Mucosa of stomach (tissue), 1 donor: ENCODE results near the gene TIAM2.
"Not testable (repeated sequence)": the region's sequence is repeated elsewhere in the genome, so short reads cannot be mapped to it uniquely, and the experiment has no call there.

Source experiments
- H3K27me3 ChIP-seq: one replicate; pipeline ENCODE4 v1.7.0; 2013; ENCODE audit warnings: mild to moderate bottlenecking, low read length; ENCODE audit not compliant: control insufficient read depth, insufficient read depth
- H3K36me3 ChIP-seq: one replicate; pipeline ENCODE4 v1.7.0; 2013; ENCODE audit warnings: low read length; ENCODE audit not compliant: control insufficient read depth, insufficient read depth
- H3K4me1 ChIP-seq: one replicate; pipeline ENCODE4 v1.7.0; 2013; ENCODE audit warnings: mild to moderate bottlenecking, low read length; ENCODE audit not compliant: control insufficient read depth, insufficient read depth
- H3K4me3 ChIP-seq: one replicate; pipeline ENCODE4 v1.7.0; 2013; ENCODE audit warnings: low read length
- H3K9ac ChIP-seq: one replicate; pipeline ENCODE4 v1.7.0; 2013; ENCODE audit warnings: mild to moderate bottlenecking, low read length, moderate library complexity
- H3K9me3 ChIP-seq: one replicate; pipeline ENCODE4 v1.7.0; 2013; ENCODE audit warnings: mild to moderate bottlenecking, low read length, moderate library complexity; ENCODE audit not compliant: control insufficient read depth
- donor health status: Pancreatic carcinoma.

The TIAM2 gene

DNA sequence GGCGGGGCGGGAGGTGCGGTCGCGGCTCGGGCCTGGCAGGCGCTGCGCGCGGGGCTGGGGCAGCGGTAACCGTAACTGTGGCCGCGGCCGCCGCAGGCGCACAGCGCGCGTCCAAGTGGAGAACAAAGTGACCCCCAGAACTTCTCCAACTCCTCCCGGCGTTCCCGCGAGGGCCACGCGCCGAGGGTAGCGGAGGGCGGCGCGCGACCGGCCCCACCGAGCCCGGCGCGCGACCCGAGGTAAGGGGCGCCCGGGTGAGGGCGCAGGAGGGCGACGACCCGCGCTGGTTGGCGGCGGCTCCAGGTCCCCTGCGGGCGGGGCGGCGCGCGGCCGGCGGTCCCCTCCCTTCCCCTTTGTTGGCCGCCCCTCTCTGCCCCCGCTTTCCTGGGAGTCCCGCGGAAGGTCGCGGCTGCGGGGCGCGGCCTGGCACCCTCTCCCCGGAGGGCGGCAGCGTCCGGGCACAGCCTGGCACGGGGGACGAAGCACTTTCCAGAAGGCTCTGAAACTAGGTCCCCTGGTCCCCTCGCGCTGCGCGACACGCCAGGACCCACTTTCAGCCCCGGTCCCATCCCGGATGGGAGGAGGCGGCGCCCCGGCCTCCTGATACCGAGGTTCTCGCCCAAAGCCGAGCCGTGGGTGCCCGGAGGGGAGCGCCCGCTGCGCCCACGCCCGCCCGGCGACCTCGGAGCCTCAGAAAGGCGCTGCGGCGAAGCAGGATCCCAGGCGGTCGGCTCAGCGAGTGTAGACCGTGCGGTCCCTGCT is at the start of gene TIAM2:
Gene TIAM2, plus strand, starts transcription at position 62 of the 762 bp plus-strand sequence. CDS start 133,909 bp downstream, outside the sequence.
- Histone ChIP-seq H3K27me3 (no peaks in the 10 kb centered on the region), H3K9ac (peak within 1 kb of the TSS; percentile 73)

DNA sequence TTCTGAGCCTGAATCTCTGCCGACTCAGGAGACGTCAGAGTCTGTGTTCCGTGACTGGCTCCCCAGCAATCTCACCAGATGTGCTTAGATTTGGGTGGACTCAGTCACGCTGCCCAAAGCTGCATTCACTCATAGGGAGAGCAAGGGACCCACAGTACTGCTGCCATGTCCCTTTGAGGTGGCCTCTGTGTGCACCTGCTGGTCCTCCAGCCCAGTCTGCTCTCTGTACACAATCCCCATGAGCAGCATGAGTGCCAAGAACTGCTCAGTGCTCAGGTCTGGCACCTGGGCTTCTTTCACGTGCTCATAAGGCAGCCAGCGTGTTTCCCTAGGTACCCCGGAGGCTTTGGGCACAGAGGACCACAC is 44.2 kb upstream of the TIAM2 start:
- Histone ChIP-seq H3K4me3 (no peak overlapping the region), H3K4me1 (no peaks in the 10 kb centered on the region), H3K9me3 (no peaks in the 10 kb centered on the region), H3K27me3 (no peaks in the 10 kb centered on the region), H3K36me3 (no peaks in the 10 kb centered on the region), H3K9ac (no peak overlapping the region)

More for the DNA sequence above, at the start of gene TIAM2:
- no peaks in the 10 kb centered on the region for H3K9me3 ChIP-seq
- H3K4me3 ChIP-seq, result peak within 1 kb of the TSS; percentile 36
- H3K4me1 ChIP-seq, result peaks cover 20% of the 10 kb centered on the region
- H3K36me3 ChIP-seq, result no peaks in the 10 kb centered on the region

DNA sequence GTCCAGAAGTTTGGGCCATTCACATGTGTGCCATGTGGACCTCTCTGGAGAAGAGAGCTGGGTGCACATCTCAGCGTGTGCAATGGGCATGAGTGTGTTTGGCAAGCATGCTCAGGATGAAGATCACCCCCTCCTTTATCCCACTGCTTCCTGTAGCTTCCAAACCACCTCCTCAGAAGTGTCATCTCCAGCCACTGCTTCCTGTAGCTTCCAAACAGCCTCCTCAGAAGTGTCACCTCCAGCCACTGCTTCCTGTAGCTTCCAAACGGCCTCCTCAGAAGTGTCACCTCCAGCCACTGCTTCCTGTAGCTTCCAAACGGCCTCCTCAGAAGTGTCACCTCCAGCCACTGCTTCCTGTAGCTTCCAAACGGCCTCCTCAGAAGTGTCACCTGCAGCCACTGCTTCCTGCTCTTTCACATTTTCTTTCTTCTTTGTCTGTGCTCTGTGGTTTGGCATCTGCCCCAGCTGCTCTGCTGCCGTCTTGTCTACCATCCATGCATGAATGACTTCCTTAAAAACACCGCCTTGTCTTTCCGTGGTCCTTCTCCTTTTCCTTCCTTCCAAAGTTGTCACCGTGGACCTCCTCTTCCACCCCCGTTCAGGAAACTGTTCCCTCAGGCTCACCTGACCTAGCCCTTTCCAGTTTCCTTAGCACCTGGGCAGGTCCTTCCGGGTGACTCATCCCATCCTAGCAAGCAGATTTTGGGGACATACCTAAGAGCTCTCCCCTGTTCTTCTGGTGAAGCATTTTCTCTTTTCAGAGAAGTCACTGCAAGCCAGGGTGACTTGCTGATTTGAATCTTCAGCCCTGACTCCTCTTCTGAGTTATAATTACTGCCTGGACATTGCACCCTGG is 43.5 kb upstream of the TIAM2 start:
- H3K4me3 ChIP-seq, result no peak overlapping the region
- H3K4me1 ChIP-seq, result no peaks in the 10 kb centered on the region
- no peaks in the 10 kb centered on the region for H3K36me3 ChIP-seq
- H3K9me3 ChIP-seq, result no peaks in the 10 kb centered on the region
- H3K9ac ChIP-seq, result no peak overlapping the region
- H3K27me3 ChIP-seq, result no peaks in the 10 kb centered on the region

DNA sequence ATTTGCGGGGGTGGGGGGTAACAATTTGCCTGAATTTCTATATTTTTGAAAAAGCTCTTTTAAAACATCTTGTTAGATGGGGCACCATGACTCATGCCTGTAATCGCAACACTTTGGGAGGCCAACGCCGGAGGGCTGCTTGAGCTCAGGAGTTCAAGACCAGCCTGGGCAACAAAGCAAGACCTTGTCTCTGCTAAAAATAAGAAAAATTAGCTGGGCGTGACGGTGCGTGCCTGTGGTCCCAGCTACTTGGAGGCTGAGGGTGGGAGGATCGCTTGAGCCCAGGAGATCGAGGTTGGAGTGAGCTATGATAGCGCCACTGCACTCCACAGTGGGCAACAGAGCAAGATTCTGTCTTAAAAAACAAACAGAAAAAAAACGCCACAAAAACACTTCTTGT is 41.5 kb upstream of the TIAM2 start:
- Histone ChIP-seq H3K27me3 (no peaks in the 10 kb centered on the region), H3K9me3 (no peaks in the 10 kb centered on the region), H3K4me3 (no peak overlapping the region), H3K9ac (no peak overlapping the region), H3K4me1 (no peaks in the 10 kb centered on the region), H3K36me3 (no peaks in the 10 kb centered on the region)

DNA sequence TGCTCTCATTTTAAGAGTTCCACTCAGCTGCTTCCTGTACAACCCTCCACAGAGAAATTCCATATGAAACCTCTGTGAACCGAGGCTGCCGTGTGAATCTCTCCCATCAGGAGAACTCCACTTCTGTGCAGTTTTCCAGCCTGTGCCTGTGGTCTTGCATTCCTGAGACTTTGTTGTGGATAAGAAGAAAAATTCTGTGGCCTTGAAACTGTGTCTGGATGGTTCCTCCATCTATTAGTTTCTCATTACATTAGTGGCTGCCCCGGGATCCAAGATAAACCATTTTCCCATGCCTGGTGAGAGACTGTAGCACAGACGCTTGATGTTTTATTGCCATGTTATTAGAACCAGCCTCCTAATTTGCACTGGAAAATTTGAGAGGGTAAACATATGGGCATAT is 40.8 kb upstream of the TIAM2 start:
- Histone ChIP-seq H3K36me3 (no peaks in the 10 kb centered on the region), H3K9ac (no peak overlapping the region), H3K27me3 (no peaks in the 10 kb centered on the region), H3K4me3 (no peak overlapping the region), H3K9me3 (no peaks in the 10 kb centered on the region), H3K4me1 (no peaks in the 10 kb centered on the region)

DNA sequence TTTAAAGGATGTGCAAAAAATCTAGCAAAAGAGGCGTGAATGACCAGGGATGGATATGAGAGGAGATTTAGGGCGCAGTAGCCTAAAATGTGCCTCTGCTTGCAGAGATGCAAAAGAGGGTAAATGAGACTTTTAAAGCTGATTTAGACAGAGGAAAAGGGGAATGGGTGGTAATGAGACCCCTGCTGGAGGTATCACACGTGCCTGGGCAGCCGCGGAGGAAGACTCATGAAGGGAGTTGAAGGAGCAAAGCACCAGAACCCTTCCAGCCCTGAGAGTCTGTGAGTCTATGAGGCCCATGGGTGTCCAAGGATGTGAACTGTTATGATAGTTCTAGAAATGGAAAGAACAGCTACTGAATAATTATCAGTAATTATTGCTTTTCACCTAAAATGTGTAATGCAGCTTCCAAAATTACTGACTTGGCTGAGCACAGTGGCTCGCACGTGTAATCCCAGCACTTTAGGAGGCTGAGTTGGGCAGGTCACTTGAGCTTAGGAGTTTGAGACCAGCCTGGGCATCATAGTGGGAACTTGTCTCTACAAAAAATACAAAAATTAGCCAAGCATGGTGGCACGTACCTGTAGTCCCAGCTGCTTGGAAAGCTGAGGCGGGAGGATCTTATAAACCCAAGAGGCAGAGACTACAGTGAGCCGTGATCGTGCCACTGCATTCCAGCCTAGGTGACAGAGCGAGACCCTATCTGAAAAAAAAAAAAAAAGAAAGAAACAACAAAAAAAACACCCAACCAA is 38.2 kb upstream of the TIAM2 start:
- no peaks in the 10 kb centered on the region for H3K36me3 ChIP-seq
- H3K4me1 ChIP-seq, result peaks cover 15% of the 10 kb centered on the region
- no peak overlapping the region for H3K9ac ChIP-seq
- H3K4me3 ChIP-seq, result no peak overlapping the region
- H3K9me3 ChIP-seq, result no peaks in the 10 kb centered on the region
- H3K27me3 ChIP-seq, result no peaks in the 10 kb centered on the region

DNA sequence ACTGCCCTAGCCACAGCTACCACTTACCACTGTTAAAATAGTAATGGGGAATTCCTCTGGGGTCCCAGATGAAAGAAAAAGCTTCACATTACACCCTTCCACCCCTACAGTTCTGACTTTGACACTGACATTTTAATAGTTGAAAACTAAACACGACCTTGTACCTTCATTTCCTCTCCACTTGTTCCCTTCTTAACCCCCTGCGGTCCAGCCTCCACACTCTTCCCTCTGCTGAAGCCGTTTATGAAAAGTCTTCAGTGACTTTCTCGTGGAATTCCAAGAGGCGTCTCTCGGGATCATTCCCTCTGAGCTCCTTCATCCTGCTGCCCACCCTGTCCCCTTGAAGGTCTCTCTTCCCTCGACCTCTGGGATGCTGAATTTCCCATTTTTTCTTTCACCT is 36.6 kb upstream of the TIAM2 start:
- H3K27me3 ChIP-seq, result no peaks in the 10 kb centered on the region
- H3K36me3 ChIP-seq, result no peaks in the 10 kb centered on the region
- no peaks in the 10 kb centered on the region for H3K9me3 ChIP-seq
- no peak overlapping the region for H3K9ac ChIP-seq
- peaks cover 22% of the 10 kb centered on the region for H3K4me1 ChIP-seq
- no peak overlapping the region for H3K4me3 ChIP-seq

DNA sequence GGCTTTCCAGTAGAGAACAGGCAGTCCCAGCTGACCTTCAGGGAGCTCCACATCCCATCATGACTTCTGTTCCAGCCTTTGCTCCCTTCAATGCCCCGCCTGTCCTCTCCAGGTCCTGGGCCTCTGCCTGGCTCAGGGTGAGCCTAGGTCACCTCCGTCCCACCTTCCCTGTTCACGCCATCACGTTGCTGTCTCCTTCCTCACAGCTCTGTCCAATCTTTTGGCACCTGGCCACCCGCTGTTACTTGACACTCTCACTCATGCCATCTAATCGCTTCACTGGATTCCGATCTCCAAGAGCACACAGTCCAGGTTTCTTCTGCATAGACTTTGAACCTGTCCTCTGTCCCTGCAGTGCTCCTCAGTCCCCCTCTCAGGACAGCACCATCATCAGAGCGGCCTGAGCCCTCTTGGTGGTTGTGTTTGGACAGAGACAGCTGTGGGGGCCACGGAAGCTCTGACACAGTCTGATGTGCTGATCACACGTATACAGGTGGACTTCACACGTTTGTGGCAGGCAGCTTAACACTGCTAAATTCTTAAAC is 34.7 kb upstream of the TIAM2 start:
- Histone ChIP-seq H3K9ac (no peak overlapping the region), H3K36me3 (no peaks in the 10 kb centered on the region), H3K4me3 (no peak overlapping the region), H3K9me3 (no peaks in the 10 kb centered on the region), H3K27me3 (no peaks in the 10 kb centered on the region), H3K4me1 (peaks cover 22% of the 10 kb centered on the region)

DNA sequence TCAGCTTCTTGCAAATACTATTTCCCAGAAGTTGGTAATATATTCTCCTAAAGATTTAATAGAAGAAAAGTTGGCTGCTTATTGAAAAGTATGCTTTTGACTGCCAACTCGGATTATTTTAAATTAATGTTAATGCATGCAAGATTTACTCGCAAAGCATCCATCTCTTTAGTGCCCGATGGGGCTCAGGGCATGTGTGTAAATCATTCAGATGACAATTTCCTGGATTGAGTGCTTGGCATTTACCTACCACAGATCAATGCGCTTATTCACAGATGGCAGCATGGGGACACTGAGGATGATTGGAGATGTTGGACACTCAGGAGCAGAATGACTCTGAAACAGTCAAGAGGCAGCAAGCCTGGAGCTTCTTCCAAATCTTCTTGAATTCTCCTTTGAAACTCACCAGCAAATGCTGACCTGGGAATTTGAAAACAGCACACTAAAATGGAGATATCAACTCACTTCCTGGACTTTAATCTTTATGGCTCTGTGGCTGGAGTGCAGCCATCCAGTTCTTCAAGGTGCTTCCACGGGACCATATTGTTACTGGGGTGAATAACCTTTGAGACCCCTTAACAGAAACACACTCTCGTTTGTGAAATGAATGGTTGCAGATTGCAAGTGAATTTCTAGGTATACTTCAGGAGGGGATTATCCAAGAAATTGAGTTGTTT is 34.1 kb upstream of the TIAM2 start:
- Histone ChIP-seq H3K9ac (no peak overlapping the region), H3K4me3 (no peak overlapping the region), H3K9me3 (no peaks in the 10 kb centered on the region), H3K36me3 (no peaks in the 10 kb centered on the region), H3K27me3 (no peaks in the 10 kb centered on the region), H3K4me1 (peaks cover 22% of the 10 kb centered on the region)

DNA sequence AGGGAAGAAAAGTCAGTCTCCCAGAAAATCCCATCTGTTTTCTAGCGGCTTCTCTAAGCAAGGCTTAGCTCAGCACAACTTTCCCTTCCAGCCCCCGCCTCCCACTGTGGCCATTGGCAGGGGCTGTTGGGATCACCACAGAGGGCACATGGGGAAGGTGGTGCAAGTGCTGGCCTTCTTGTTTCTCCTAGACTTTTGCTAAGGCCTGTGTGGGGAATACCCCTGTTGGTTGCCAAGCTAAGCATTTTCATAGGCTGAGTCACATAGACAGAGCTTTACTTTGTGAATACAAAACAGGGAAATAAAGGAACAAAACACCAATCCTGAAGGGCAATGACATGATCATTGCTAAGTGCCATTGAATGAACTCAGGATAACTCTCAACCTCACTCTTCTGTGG is 32.4 kb upstream of the TIAM2 start:
- Histone ChIP-seq H3K4me1 (peaks cover 22% of the 10 kb centered on the region), H3K36me3 (no peaks in the 10 kb centered on the region), H3K4me3 (no peak overlapping the region), H3K27me3 (no peaks in the 10 kb centered on the region), H3K9ac (no peak overlapping the region), H3K9me3 (no peaks in the 10 kb centered on the region)

DNA sequence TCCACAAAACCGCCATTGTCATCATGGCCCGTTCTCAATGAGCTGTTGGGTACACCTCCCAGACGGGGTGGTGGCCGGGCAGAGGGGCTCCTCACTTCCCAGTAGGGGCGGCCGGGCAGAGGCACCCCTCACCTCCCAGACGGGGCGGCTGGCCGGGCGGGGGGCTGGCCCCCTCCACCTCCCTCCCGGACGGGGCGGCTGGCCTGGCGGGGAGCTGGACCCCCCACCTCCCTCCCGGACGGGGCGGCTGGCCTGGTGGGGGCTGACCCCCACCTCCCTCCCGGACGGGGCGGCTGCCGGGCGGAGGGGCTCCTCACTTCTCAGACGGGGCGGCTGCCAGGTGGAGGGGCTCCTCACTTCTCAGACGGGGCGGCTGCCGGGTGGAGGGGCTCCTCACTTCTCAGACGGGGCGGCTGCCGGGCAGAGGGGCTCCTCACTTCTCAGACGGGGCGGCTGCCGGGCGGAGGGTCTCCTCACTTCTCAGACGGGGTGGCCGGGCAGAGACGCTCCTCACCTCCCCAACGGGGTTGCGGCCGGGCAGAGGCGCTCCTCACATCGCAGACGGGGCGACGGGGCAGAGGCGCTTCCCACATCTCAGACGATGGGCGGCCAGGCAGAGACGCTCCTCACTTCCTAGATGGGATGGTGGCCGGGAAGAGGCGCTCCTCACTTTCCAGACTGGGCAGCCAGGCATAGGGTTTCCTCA is 28.9 kb upstream of the TIAM2 start:
- H3K27me3 ChIP-seq, H3K9me3 ChIP-seq, H3K36me3 ChIP-seq: not testable (repeated sequence)

More for the DNA sequence above, 28.9 kb upstream of the TIAM2 start:
- not testable (repeated sequence) for H3K4me1 ChIP-seq, H3K4me3 ChIP-seq, H3K9ac ChIP-seq
